ENCODE results near the gene TLNRD1.

The TLNRD1 gene

DNA sequence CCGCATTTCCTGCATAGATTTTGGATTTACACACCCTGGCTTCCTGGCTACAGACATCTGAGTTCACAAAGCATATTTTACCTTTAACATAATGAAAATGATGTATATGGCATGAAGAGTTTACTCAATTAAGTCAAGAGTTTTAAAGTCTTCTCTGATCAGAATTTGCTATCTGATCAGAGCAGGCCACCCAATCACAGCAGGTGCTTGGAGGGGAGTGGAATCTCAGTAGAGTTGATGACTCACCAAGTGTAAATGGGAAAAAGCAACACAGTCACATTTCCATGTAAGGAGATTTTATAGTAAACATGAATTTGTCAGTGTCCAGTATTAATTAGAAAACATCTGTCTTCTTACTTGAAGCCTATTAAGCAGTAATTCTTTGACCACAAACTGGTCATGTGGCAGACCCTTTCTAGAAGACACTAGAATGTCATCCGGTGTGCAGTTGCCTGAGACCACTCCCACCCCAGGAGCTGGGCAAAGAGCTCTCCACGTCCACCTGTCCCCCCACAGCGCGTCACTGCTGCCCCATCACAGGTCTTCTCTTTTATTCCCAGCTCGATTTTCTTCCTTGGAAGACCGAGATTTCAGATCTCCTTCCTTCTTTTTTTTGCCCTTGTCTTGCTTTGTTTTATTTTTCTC, 21.9 kb upstream of the TLNRD1 start:
- DNase-seq: no peak

DNA sequence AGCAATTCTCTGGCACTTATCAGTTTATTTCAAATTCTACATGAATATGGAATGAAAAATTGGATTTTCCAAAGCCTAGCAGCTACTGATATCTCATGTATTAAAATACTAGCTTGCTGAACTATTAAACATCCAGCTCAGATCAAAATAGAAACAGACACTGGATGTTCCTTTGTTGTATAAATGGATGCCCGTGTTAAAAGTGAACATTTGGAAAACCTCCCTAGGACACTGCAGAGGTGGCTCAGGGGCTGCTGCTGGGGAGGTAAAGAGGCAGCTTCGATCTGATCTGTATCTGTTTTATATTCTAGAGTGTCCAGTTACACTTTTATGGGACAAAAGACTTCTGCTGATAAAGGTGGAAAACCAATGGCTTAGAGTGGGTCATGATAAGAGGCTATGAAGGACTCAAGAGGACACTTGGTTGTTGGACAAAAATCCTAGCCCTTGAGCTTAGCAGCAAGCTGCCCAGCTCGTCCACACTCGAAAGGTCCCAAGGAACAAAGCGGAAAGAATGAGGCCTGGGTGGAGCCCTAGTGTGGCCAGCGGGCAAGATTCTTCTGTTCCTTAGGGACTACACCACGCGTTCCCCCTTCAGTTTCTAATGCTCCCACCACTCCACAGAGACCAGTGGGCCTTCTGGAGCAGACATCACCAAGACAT, 21.1 kb upstream of the TLNRD1 start:
- no peak for DNase-seq

DNA sequence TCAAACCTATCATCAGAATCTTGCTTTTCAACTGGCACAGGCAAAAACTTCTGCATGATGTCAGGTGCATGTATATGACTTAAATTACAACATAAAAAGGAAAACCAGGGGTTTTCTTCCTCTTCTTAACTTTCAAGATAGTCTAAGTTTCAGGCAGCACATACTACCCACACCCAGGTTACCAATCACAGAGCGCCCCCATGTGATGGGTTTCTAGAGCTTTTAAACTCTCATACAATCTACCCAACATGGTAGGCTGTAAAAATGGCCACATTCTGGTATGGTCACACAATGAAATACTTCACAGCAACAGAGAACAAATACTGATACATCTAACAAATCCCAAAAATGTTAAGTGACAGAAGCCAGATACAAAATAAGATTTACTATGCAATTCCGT, 18.5 kb upstream of the TLNRD1 start:
- peak; percentile 32 to 37 for DNase-seq

DNA sequence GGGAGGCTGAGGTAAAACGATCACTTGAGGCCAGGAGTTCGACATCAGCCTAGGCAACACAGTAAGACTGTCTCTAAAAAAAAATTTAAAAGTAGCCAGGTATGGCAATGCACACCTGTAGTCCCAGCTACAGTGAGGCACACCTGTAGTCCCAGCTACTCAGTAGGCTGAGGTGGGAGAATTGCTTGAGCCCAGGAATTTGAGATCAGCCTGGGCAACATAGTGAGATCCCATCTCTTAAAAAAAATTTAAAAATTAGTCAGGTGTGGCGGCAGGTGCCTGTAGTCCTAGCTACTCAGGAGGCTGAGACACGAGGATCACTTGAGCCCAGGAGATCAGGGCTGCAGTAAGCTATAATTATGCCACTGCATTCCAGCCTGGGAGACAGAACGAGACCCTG, 17.9 kb upstream of the TLNRD1 start:
- no peak for DNase-seq

DNA sequence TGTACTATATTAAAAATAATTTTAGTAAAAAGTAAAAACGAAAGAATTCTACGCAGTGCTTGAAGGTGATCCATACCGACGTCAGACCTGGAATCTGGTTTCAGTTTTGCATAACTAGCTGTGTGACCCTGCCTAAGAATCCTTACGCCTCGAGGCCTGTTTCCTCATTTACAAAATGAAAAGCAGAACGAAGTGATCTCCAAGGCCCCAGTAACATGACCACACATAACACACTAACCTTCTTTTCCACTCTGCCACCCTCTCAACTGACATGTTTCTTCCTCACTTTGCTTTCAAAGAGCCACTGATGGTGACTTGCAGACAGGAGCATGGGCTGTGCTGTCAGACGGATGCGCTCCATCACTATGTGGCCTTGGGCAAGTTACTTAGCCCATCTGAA, 15.9 kb upstream of the TLNRD1 start:
- peak; percentile 86 to 91 for DNase-seq

- no peak for DNase-seq
These were observed 14.7 kb upstream of the TLNRD1 start for GRCh38 chr15:80985981-80986380.

DNA sequence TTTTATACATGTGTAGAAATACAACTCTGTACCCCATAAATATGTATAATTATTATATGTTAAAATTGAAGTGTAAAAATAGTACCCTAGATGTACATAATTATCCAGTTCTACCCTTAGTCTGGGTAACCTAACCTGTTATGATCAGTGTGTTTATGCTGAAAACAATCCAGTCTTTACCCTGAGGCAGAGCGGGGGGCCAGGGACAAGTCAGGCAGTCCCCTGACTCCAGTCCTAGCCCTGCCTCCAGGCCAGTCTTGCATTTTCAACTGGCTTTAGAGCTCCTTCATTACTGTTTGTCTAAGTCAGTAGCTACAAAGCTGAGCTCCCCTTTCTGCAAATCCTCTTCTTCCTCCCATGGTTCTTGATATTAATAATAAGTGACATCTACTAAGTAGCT, 14.2 kb upstream of the TLNRD1 start:
- no peak for DNase-seq

- no peak for DNase-seq
These were observed 12.5 kb upstream of the TLNRD1 start for GRCh38 chr15:80988148-80988796.

- peak; percentile 72 to 78 for DNase-seq
These were observed 11.6 kb upstream of the TLNRD1 start for GRCh38 chr15:80989081-80989517.

GRCh38 chr15:80989518-80990478, 10.9 kb upstream of the TLNRD1 start, which contains the start of gene MESD:
Gene MESD (minus strand): TSS chr15:80989819. CDS start chr15:80989791, 28 bp downstream.
- peak; percentile 92 to 99 for DNase-seq

GRCh38 chr15:80990955-80991354, 9.8 kb upstream of the TLNRD1 start:
- DNase-seq: no peak

GRCh38 chr15:80991421-80991820, 9.3 kb upstream of the TLNRD1 start:
- peak; percentile 66 to 81 for DNase-seq

DNA sequence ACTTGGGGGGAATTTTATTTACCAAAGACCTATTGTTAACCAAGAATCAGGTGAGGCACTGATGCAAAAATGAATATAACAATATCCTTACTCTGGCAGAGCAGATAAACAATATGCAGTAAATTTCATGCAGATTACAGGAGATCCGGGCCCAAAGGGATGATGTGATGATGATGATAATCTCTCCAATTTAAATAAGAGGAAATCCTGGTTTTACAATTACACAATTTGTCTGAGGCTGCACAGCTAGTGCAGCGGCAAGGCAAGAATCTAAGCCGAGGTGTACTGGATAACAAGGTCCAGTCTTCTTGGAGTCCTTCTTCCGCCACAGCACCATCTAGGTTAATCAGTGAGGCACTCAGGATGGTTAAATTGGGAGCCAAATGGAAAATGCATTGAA, 8.7 kb upstream of the TLNRD1 start:
- DNase-seq: peak; percentile 43 to 49

- no peak for DNase-seq
These were observed 8.3 kb upstream of the TLNRD1 start for GRCh38 chr15:80992441-80992840.

- DNase-seq: peak; percentile 18 to 49
These were observed 4.5 kb upstream of the TLNRD1 start for GRCh38 chr15:80996247-80996646.

GRCh38 chr15:80997692-80998091, 3.0 kb upstream of the TLNRD1 start:
- no peak for DNase-seq

DNA sequence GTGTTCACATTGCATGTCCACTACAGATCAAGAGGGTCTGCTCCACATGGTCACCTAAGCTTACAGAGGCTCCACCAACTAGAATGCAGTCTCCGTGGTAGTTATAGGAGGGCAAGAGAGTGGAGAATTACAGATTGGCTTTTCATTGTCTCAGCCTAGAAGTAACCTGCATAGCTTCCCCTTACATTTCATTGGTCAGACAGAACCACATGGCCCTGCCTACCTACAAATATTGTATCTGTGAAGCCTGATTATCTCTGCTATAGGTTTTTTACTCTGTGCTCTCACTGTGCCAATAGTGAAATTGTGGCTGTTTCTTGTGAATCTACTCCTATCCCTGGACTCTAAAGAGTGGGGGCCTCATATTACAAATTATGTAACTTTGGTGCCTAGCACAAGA, 2.5 kb upstream of the TLNRD1 start:
- no peak for DNase-seq

DNA sequence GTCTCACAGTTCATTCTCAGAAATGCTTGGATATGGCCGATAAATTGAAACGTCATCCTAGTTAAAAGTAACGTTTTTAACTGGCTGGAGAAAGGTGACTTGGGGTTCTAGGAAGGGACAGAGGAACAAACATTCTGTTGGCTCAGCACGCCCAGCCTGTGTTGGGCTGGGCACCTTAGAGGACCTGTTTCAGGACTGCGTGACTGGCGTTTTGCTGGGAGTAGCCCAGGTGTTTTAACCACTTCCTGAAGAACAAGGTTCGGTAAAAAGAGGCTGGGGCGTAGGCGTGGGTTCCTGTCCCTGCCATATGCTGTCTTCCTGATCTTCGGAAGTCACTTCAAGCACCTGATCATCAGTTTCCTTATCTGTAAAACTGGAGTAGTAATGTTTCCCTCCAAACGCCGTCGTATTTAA, 1.1 kb upstream of the TLNRD1 start:
- no peak for DNase-seq

GRCh38 chr15:81000144-81000623, 539 bp upstream of the TLNRD1 start:
- peak; percentile 22 to 28 for DNase-seq

DNA sequence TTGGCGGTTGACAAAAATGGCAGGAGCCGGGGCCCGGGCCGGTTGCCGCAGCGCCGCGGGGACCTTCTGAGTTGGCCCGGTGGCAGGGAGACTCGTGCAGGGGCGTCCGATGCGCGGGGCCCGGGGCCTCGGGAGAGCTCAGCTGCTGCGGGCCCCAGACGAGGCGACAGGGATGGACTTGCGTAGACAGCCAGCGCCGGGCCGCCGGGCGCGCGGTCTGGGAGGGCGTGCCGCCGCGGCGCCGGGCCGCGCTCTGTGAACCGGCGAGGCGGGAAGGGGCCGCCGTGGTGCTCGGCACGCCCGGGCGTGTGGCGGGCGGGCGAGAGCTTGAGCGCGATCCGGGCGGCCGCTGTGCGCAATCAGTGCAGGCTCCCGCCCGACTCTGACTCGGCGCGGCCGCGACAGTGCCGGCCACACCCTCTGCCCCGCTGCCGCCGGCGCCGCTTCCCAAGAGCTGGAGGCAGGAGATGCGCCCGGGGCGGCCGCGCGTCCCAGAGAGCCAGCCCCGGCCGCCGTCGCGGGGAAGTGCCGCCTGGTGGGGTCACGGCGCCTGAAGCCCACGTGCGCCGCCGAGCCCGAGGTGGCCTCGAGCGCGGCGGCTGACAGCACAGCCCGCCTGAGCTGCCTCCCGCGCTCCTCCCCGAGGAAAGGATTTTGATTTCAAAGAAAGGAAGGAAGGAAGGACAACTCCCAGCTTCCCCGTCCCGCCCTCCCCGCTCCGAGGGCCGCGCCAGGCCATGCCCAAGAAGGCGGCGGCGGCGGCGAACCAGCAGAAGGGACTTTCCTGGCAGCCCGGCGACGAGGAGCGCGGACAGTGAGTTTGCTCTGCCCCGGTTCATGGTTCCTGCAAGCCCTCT, 657 bp downstream of the TLNRD1 start:
- peak; percentile 71 to 75 for DNase-seq

DNA sequence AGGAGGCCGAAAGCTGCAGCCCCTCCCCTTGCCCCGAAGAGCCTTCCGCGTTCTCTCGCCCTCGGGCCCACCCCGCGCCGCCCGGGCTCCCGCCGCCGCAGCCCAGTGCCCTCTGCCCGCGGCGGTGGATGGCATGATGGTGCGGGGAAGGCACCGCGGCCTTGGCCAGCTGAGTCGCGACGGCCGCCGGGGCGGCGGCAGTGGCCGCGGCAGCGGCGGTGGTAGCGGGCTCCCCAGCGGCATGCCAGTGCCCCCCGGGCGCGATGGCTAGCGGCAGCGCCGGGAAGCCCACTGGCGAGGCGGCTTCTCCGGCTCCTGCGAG, 1.2 kb downstream of the TLNRD1 start:
- no peak for DNase-seq

All from inflammatory macrophage treated with lipopolysaccharide for 1 hour (primary cell).